HCT116 (cell line): ENCODE measurements around the gene EXOC5. TPM values are rescaled to one million over a fixed set of nuclear protein-coding genes. Genes with fewer than 3 reads are reported as not detected.

ENCODE experiments used
- ATAC-seq: fragments of 200-7000 bp; cut with Tn5 transposase; 2 replicates; pipeline ENCODE4 v1.9.1; 2020; ENCODE audit warnings: mild to moderate bottlenecking, moderate library complexity
- BruUV-seq: library from RNA; stranded (reverse); fragments of 400-500 nt; replicated peaks from 2 replicates; lab custom pipeline; 2021; lab: Mats Ljungman, UMichigan
- CTCF ChIA-PET: fragments of 300-600 bp; sonication (Branson Sonifier 250); formaldehyde crosslinking; loops from one replicate; lab custom pipeline; 2021; ENCODE audit warnings: antibody characterized with exemption; lab: Charles Lee
- POLR2A ChIA-PET: fragments of 300-600, 350-600 bp; sonication (Branson Sonifier 250); formaldehyde crosslinking; loops from one replicate; lab custom pipeline; 2021; ENCODE audit warnings: antibody characterized with exemption; lab: Charles Lee
- RAD21 ChIA-PET, 2 experiments: fragments of 300-600 bp; sonication (Branson Sonifier 250); formaldehyde crosslinking; loops; one replicate each; lab custom pipeline; 2023; ENCODE audit warnings: low total read pairs in 2 of 2; ENCODE audit not compliant: uncharacterized antibody in 2 of 2, unreplicated experiment in 2 of 2, low non-redundant PET in 1 of 2; lab: Charles Lee
- DNase-seq: peaks from one replicate; pipeline ENCODE4 v3.0.0-alpha.2; 2010; ENCODE audit warnings: low read depth, low spot score
- H2AFZ ChIP-seq: fragments of 200-600 bp; shearing (Covaris generic), sonication (generic); 2 replicates; pipeline ENCODE4 v1.6.1; 2017; ENCODE audit warnings: low read depth, mixed run types, mixed read lengths, antibody characterized with exemption, low read length; ENCODE audit not compliant: poor library complexity, severe bottlenecking
- H3K27ac ChIP-seq: 2 replicates; pipeline ENCODE4 v1.5.1; 2012; ENCODE audit warnings: low read depth, low read length
- H3K27me3 ChIP-seq: fragments of 200-600 bp; sonication (generic); 2 replicates; pipeline ENCODE4 v1.6.1; 2016; ENCODE audit warnings: mixed run types, low read length, mixed read lengths; ENCODE audit not compliant: insufficient read depth
- H3K36me3 ChIP-seq, 2 experiments: fragments of 200-500 bp in 1 of 2; fragments of 200-600 bp in 1 of 2; sonication (Bioruptor generic) in 1 of 2; sonication (generic) in 1 of 2; 2 replicates each; pipeline versions ENCODE4 v1.5.1 to v1.6.1; 2014 to 2016; ENCODE audit warnings: low read length in 2 of 2, inconsistent platforms in 1 of 2, mixed read lengths in 1 of 2, mixed run types in 1 of 2; ENCODE audit not compliant: insufficient read depth in 2 of 2, control insufficient read depth in 1 of 2
- H3K4me1 ChIP-seq, 2 experiments: fragments of 200-600 bp in 1 of 2; sonication (generic) in 1 of 2; 2 replicates each; pipeline versions ENCODE4 v1.5.1 to v1.6.1; 2012 to 2017; ENCODE audit warnings: low read length in 2 of 2, inconsistent platforms in 1 of 2, mild to moderate bottlenecking in 1 of 2, mixed read lengths in 1 of 2, mixed run types in 1 of 2, moderate library complexity in 1 of 2; ENCODE audit not compliant: insufficient read depth in 2 of 2, control insufficient read depth in 1 of 2
- H3K4me2 ChIP-seq: fragments of 200-600 bp; sonication (generic); 2 replicates; pipeline ENCODE4 v1.6.1; 2017; ENCODE audit warnings: mixed run types, low read length, mixed read lengths
- H3K4me3 ChIP-seq, 2 experiments: fragments of 200-600 bp in 1 of 2; sonication (generic) in 1 of 2; replicated peaks in 1 of 2; 2 replicates each; pipeline ENCODE4 v1.5.1; 2011 to 2016; ENCODE audit warnings: low read length in 2 of 2, control low read depth in 1 of 2, low read depth in 1 of 2, mild to moderate bottlenecking in 1 of 2, mixed read lengths in 1 of 2, mixed run types in 1 of 2
- H3K79me2 ChIP-seq: fragments of 200-600 bp; sonication (generic); 2 replicates; pipeline ENCODE4 v1.6.1; 2017; ENCODE audit warnings: mild to moderate bottlenecking, mixed run types, low read length, moderate library complexity, mixed read lengths; ENCODE audit not compliant: insufficient read depth
- H3K9ac ChIP-seq: fragments of 200-600 bp; sonication (generic); 2 replicates; pipeline ENCODE4 v1.6.1; 2016; ENCODE audit warnings: low read length, mixed read lengths
- H3K9me2 ChIP-seq: fragments of 200-600 bp; sonication (generic), shearing (Covaris generic); 2 replicates; pipeline ENCODE4 v1.6.1; 2017; ENCODE audit warnings: mixed run types, mild to moderate bottlenecking, moderate library complexity; ENCODE audit not compliant: insufficient read depth
- H3K9me3 ChIP-seq, 2 experiments: fragments of 200-500 bp in 1 of 2; fragments of 200-600 bp in 1 of 2; sonication (Bioruptor generic) in 1 of 2; sonication (generic) in 1 of 2; 2 replicates each; pipeline ENCODE4 v1.6.1; 2014 to 2017; ENCODE audit warnings: low read length in 2 of 2, mixed read lengths in 2 of 2, inconsistent platforms in 1 of 2, low read depth in 1 of 2, mild to moderate bottlenecking in 1 of 2, mixed run types in 1 of 2, moderate library complexity in 1 of 2; ENCODE audit not compliant: control insufficient read depth in 1 of 2, insufficient read depth in 1 of 2
- H4K20me1 ChIP-seq: fragments of 200-600 bp; sonication (generic), shearing (Covaris generic); 2 replicates; pipeline ENCODE4 v1.6.1; 2017; ENCODE audit warnings: mixed run types, mild to moderate bottlenecking, moderate library complexity; ENCODE audit not compliant: insufficient read depth
- ATF3 ChIP-seq: IDR thresholded peaks from 2 replicates; pipeline ENCODE4 v1.6.1; 2012
- CBX3 ChIP-seq: IDR thresholded peaks from 2 replicates; pipeline ENCODE4 v1.6.1; 2012; ENCODE audit warnings: low read depth
- CEBPB ChIP-seq: IDR thresholded peaks from 2 replicates; pipeline ENCODE4 v1.6.1; 2012; ENCODE audit warnings: low read depth
- CTCF ChIP-seq, 3 experiments: fragments of 200-600 bp in 1 of 3; sonication (generic) in 1 of 3; IDR thresholded peaks in 2 of 3; conservative IDR thresholded peaks in 1 of 3; 2 replicates each; pipeline ENCODE4 v1.5.1; 2012 to 2017; ENCODE audit warnings: low read depth in 2 of 3, low read length in 2 of 3, antibody characterized with exemption in 1 of 3, borderline replicate concordance in 1 of 3, control low read depth in 1 of 3, mild to moderate bottlenecking in 1 of 3, mixed read lengths in 1 of 3, mixed run types in 1 of 3, moderate library complexity in 1 of 3; ENCODE audit not compliant: insufficient read depth in 1 of 3
- ELF1 ChIP-seq: IDR thresholded peaks from 2 replicates; pipeline ENCODE4 v1.6.1; 2012; ENCODE audit warnings: low read depth, borderline replicate concordance
- EZH2 ChIP-seq: fragments of 200-600 bp; sonication (generic); IDR thresholded peaks from 2 replicates; pipeline ENCODE4 v1.6.1; 2017; ENCODE audit warnings: antibody characterized with exemption, mixed run types
- JUND ChIP-seq: IDR thresholded peaks from 2 replicates; pipeline ENCODE4 v1.6.1; 2012
- MAX ChIP-seq: IDR thresholded peaks from 2 replicates; pipeline ENCODE4 v1.6.1; 2012
- POLR2A ChIP-seq: IDR thresholded peaks from 2 replicates; pipeline ENCODE4 v1.7.0; 2011; ENCODE audit warnings: borderline replicate concordance; ENCODE audit not compliant: insufficient read depth, insufficient read length; ENCODE audit errors: extremely low read depth
- POLR2AphosphoS5 ChIP-seq: IDR thresholded peaks from 2 replicates; pipeline ENCODE4 v1.6.1; 2011; ENCODE audit warnings: mild to moderate bottlenecking, low read depth, low read length, moderate library complexity
- RAD21 ChIP-seq: IDR thresholded peaks from 2 replicates; pipeline ENCODE4 v1.6.1; 2012; ENCODE audit warnings: low read depth, mild to moderate bottlenecking
- REST ChIP-seq: IDR thresholded peaks from 2 replicates; pipeline ENCODE4 v1.6.1; 2012; ENCODE audit warnings: low read depth
- SIN3A ChIP-seq: IDR thresholded peaks from 2 replicates; pipeline ENCODE4 v1.6.1; 2012; ENCODE audit warnings: low read depth
- SRF ChIP-seq: IDR thresholded peaks from 2 replicates; pipeline ENCODE4 v1.6.1; 2012; ENCODE audit warnings: low read depth
- TCF7L2 ChIP-seq: IDR thresholded peaks from 2 replicates; pipeline ENCODE4 v1.7.0; 2011; ENCODE audit warnings: borderline replicate concordance, inconsistent platforms; ENCODE audit not compliant: insufficient read depth, insufficient read length; ENCODE audit errors: extremely low read depth
- YY1 ChIP-seq: IDR thresholded peaks from 2 replicates; pipeline ENCODE4 v1.6.1; 2011; ENCODE audit warnings: low read length, low read depth, moderate library complexity, mild to moderate bottlenecking; ENCODE audit not compliant: insufficient replicate concordance; ENCODE audit errors: extremely low read depth
- ZBTB33 ChIP-seq: IDR thresholded peaks from 2 replicates; pipeline ENCODE4 v1.6.1; 2011; ENCODE audit warnings: mild to moderate bottlenecking, low read length, moderate library complexity; ENCODE audit not compliant: insufficient replicate concordance; ENCODE audit errors: extremely low read depth
- ZFX ChIP-seq: fragments of 450-650 bp; IDR thresholded peaks from 2 replicates; pipeline ENCODE4 v1.6.1; 2017
- intact Hi-C: fragments of 100-400 bp; cut with micrococcal nuclease; formaldehyde crosslinking; loops from 2 replicates; pipeline ENCODE4 v1.10.0; 2022
- total RNA-seq: library from RNA; stranded (reverse); gene quantifications from one replicate; pipeline ENCODE4 v1.2.1, GENCODE V29; 2021; ENCODE audit not compliant: unreplicated experiment

EXOC5 gene
- total RNA-seq, 1 experiment from 2014 or later, result 54.2 TPM

- Histone ChIP-seq H3K4me3 (no peak overlapping the region), H3K9ac (no peak overlapping the region), H3K9me2 (no peaks in the 10 kb centered on the region), H3K4me2 (no peak overlapping the region), H2AFZ (no peak overlapping the region), H3K4me1 (no peaks in the 10 kb centered on the region), H3K36me3 (no peaks in the 10 kb centered on the region), H3K27ac (no peak overlapping the region), H3K27me3 (no peaks in the 10 kb centered on the region), H3K79me2 (no peaks in the 10 kb centered on the region), H4K20me1 (no peaks in the 10 kb centered on the region), H3K9me3 (no peaks in the 10 kb centered on the region)
- no peak for ATAC-seq
- CTCF ChIA-PET, result no interaction called here
- POLR2A ChIA-PET, result no interaction called here
- intact Hi-C loops, result loop anchor here (5.0 to 10.0 kb wide), 2 partner anchors 743 to 806 kb away; no protein-coding TSS in a partner anchor
- RAD21 ChIA-PET, result no interaction called here
- BruUV-seq, result no TSS peak
- TF ChIP-seq ZBTB33 (no peak), REST (no peak), RAD21 (no peak), CBX3 (no peak), ZFX (no peak), JUND (no peak), YY1 (no peak), MAX (no peak), CEBPB (no peak), EZH2 (no peak), ATF3 (no peak), POLR2AphosphoS5 (no peak), ELF1 (no peak), SIN3A (no peak), SRF (no peak), CTCF (IDR thresholded peaks at IDR 0.05 in 2 of 3, conservative IDR thresholded peaks at IDR 0.05 in 1 of 3; ENCODE audit: borderline replicate concordance in 1 of 3, insufficient read depth in 1 of 3, low read depth in 2 of 3, low read length in 2 of 3) (no peak), TCF7L2 (no peak), POLR2A (no peak)
- no peak for DNase-seq
These were observed 29.1 kb upstream of the EXOC5 start for GRCh38 chr14:57297852-57298251.
